ENCODE measurements around the gene HIP1. TPM values are rescaled to one million over a fixed set of nuclear protein-coding genes. Genes with fewer than 3 reads are reported as not detected.
"Not testable (repeated sequence)": the region's sequence is repeated elsewhere in the genome, so short reads cannot be mapped to it uniquely, and the experiment has no call there.

The HIP1 gene
- total and polyA plus RNA-seq, 2 of the 4 experiments (the other 2 are of a cell fraction) = 6.8 to 10.0 TPM

- peak overlapping the region; percentile 77 for H3K14ac ChIP-seq (replicated peaks; ENCODE audit: low read depth, low read length)
- H2BK120ac ChIP-seq (ENCODE audit: low read depth, low read length); DNase-seq; H4K5ac ChIP-seq (ENCODE audit: low read depth, low read length); BruUV-seq (replicated peaks); H2BK15ac ChIP-seq (ENCODE audit: low read depth, low read length); H2AK9ac ChIP-seq (replicated peaks; ENCODE audit: low read depth, low read length, poor library complexity); CTCF ChIA-PET; H3K4me1 ChIP-seq (ENCODE audit: control insufficient read depth, insufficient read depth, low read length); POLR2A ChIA-PET (ENCODE audit: unreplicated experiment); dilution Hi-C loops (cut with HindIII; ENCODE audit: low sequenced_read_pairs, unreplicated experiment); H2BK20ac ChIP-seq (ENCODE audit: low read depth, low read length); H4K91ac ChIP-seq (ENCODE audit: insufficient read depth, low read depth, low read length); intact Hi-C loops (cut with micrococcal nuclease); H3K18ac ChIP-seq (ENCODE audit: low read depth, low read length); H3K9me1 ChIP-seq (ENCODE audit: insufficient read depth, low read length); H3K9me3 ChIP-seq (ENCODE audit: control insufficient read depth, insufficient read depth, low read length); H3K27me3 ChIP-seq (ENCODE audit: control insufficient read depth, insufficient read depth, low read length); ATAC-seq (ENCODE audit: low read depth): not testable (repeated sequence)
- H3K79me1 ChIP-seq (ENCODE audit: low read depth in 1 of 2, low read length in 2 of 2) = peaks cover 0 to 29% of the 10 kb centered on the region in 2 experiments
- peak overlapping the region; percentile 77 for H2BK5ac ChIP-seq (ENCODE audit: low read depth, low read length, poor library complexity, severe bottlenecking)
- H3K9ac ChIP-seq (ENCODE audit: low read depth, low read length) = peak overlapping the region; percentile 76
- peak overlapping the region; percentile 3; the same call in 1 of the 2 replicates for H3K4ac ChIP-seq (ENCODE audit: low read depth, low read length)
- in situ Hi-C loops (cut with MboI; ENCODE audit: low sequenced_read_pairs) = loop anchor here (25.0 kb wide), 1 partner anchor 510 kb away; the partner anchor contains the start of genes MDH2 and STYXL1
- H4K20me1 ChIP-seq (ENCODE audit: insufficient read depth, low read length) = peaks cover 17% of the 10 kb centered on the region
- H4K8ac ChIP-seq (ENCODE audit: low read depth in 2 of 2, low read length in 2 of 2) = peak overlapping the region in 1 of 2 experiments; percentile 9; a peak in 2 of 4 replicates
- peak overlapping the region; percentile 82 for H3K27ac ChIP-seq (ENCODE audit: insufficient read depth, low read length)
- 0% methylated on average over 3 of the region's 37 CpGs; no CpG with 5 or more reads in 1 of the 2 experiments for WGBS, 2 experiments (ENCODE audit: extremely low coverage in 2 of 2, insufficient read length in 1 of 2)
- peak overlapping the region; percentile 17; the same call in 1 of the 2 replicates for H3K23ac ChIP-seq (ENCODE audit: low read depth, low read length)
- peak overlapping the region; percentile 97 for H2AFZ ChIP-seq (replicated peaks; ENCODE audit: low read length, poor library complexity)
- peaks cover 16% of the 10 kb centered on the region for H3K36me3 ChIP-seq (ENCODE audit: control insufficient read depth, insufficient read depth, low read length)
- H3K4me3 ChIP-seq (ENCODE audit: insufficient read depth, low read depth, low read length) = peak overlapping the region; percentile 81
- peak overlapping the region; percentile 93 for H2AK5ac ChIP-seq (ENCODE audit: low read depth, low read length)
- peak overlapping the region; percentile 43; the same call in 1 of the 2 replicates for H3K56ac ChIP-seq (ENCODE audit: extremely low read depth, insufficient read depth, low read length)
- H3K4me2 ChIP-seq (ENCODE audit: low read depth, low read length) = peak overlapping the region; percentile 81
These were observed 211.5 kb downstream of the HIP1 start for GRCh38 chr7:75527224-75527722.

- H3K27ac ChIP-seq (ENCODE audit: insufficient read depth, low read length); POLR2A ChIA-PET (ENCODE audit: unreplicated experiment); H2BK120ac ChIP-seq (ENCODE audit: low read depth, low read length); intact Hi-C loops (cut with micrococcal nuclease); H4K8ac ChIP-seq (ENCODE audit: low read depth in 2 of 2, low read length in 2 of 2); H3K4me2 ChIP-seq (ENCODE audit: low read depth, low read length); H3K23ac ChIP-seq (ENCODE audit: low read depth, low read length); H2BK20ac ChIP-seq (ENCODE audit: low read depth, low read length); H3K18ac ChIP-seq (ENCODE audit: low read depth, low read length); ATAC-seq (ENCODE audit: low read depth); CTCF ChIA-PET; H2AK9ac ChIP-seq (replicated peaks; ENCODE audit: low read depth, low read length, poor library complexity); DNase-seq; H3K9ac ChIP-seq (ENCODE audit: low read depth, low read length); H3K14ac ChIP-seq (replicated peaks; ENCODE audit: low read depth, low read length); H4K91ac ChIP-seq (ENCODE audit: insufficient read depth, low read depth, low read length); BruUV-seq (replicated peaks); H3K56ac ChIP-seq (ENCODE audit: extremely low read depth, insufficient read depth, low read length); H4K5ac ChIP-seq (ENCODE audit: low read depth, low read length); H2AFZ ChIP-seq (replicated peaks; ENCODE audit: low read length, poor library complexity); H2AK5ac ChIP-seq (ENCODE audit: low read depth, low read length); H2BK5ac ChIP-seq (ENCODE audit: low read depth, low read length, poor library complexity, severe bottlenecking); in situ Hi-C loops (cut with MboI; ENCODE audit: low sequenced_read_pairs); H3K9me1 ChIP-seq (ENCODE audit: insufficient read depth, low read length); H3K9me3 ChIP-seq (ENCODE audit: control insufficient read depth, insufficient read depth, low read length); H3K27me3 ChIP-seq (ENCODE audit: control insufficient read depth, insufficient read depth, low read length); H3K4ac ChIP-seq (ENCODE audit: low read depth, low read length); H3K4me1 ChIP-seq (ENCODE audit: control insufficient read depth, insufficient read depth, low read length); H2BK15ac ChIP-seq (ENCODE audit: low read depth, low read length); dilution Hi-C loops (cut with HindIII; ENCODE audit: low sequenced_read_pairs, unreplicated experiment); H3K4me3 ChIP-seq (ENCODE audit: insufficient read depth, low read depth, low read length): not testable (repeated sequence)
- Histone ChIP-seq H4K20me1 (ENCODE audit: insufficient read depth, low read length) (peaks cover 20% of the 10 kb centered on the region), H3K79me1 (ENCODE audit: low read depth in 1 of 2, low read length in 2 of 2) (peaks cover 0 to 35% of the 10 kb centered on the region in 2 experiments), H3K36me3 (ENCODE audit: control insufficient read depth, insufficient read depth, low read length) (peaks cover 19% of the 10 kb centered on the region)
These were observed 217.0 kb downstream of the HIP1 start for GRCh38 chr7:75521727-75522126.
